Hepatocyte (in vitro differentiated cells): ENCODE measurements around the gene CD2. TPM values are rescaled to one million over a fixed set of nuclear protein-coding genes. Genes with fewer than 3 reads are reported as not detected.

Source experiments
- DNase-seq: peaks from one replicate; pipeline ENCODE4 v3.0.0-alpha.2; 2016; ENCODE audit warnings: low spot score
- H2AFZ ChIP-seq: fragments of 200-600 bp; sonication (generic); 2 replicates; pipeline ENCODE4 v1.6.0; 2016; ENCODE audit warnings: antibody characterized with exemption, mild to moderate bottlenecking
- H3K27ac ChIP-seq: fragments of 200-600 bp; sonication (generic); 2 replicates; pipeline ENCODE4 v1.5.1; 2016; ENCODE audit warnings: mild to moderate bottlenecking
- H3K27me3 ChIP-seq: fragments of 200-600 bp; sonication (generic); 2 replicates; pipeline ENCODE4 v1.6.1; 2016
- H3K36me3 ChIP-seq: fragments of 200-600 bp; sonication (generic); replicated peaks from 2 replicates; pipeline ENCODE4 v1.5.1; 2016; ENCODE audit warnings: low read depth; ENCODE audit not compliant: insufficient read depth
- H3K4me1 ChIP-seq: fragments of 200-600 bp; sonication (generic); 2 replicates; pipeline ENCODE4 v1.5.1; 2016; ENCODE audit warnings: mild to moderate bottlenecking, moderate library complexity; ENCODE audit not compliant: insufficient read depth
- H3K4me2 ChIP-seq: fragments of 200-600 bp; sonication (generic); 2 replicates; pipeline ENCODE4 v1.6.0; 2016
- H3K4me3 ChIP-seq: fragments of 200-600 bp; sonication (generic); 2 replicates; pipeline ENCODE4 v1.5.1; 2016; ENCODE audit warnings: mild to moderate bottlenecking
- H3K79me2 ChIP-seq: fragments of 200-600 bp; sonication (generic); 2 replicates; pipeline ENCODE4 v1.6.0; 2017; ENCODE audit warnings: mild to moderate bottlenecking
- H3K9me2 ChIP-seq: fragments of 200-600 bp; sonication (generic); replicated peaks from 2 replicates; pipeline ENCODE4 v1.6.0; 2017; ENCODE audit warnings: mild to moderate bottlenecking; ENCODE audit not compliant: insufficient read depth
- H3K9me3 ChIP-seq: fragments of 200-600 bp; sonication (generic); 2 replicates; pipeline ENCODE4 v1.5.1; 2016; ENCODE audit warnings: low read depth, mild to moderate bottlenecking
- H4K20me1 ChIP-seq: fragments of 200-600 bp; sonication (generic); 2 replicates; pipeline ENCODE4 v1.6.0; 2016; ENCODE audit warnings: mild to moderate bottlenecking; ENCODE audit not compliant: insufficient read depth, poor library complexity, severe bottlenecking
- EZH2 ChIP-seq: fragments of 200-600 bp; sonication (generic); IDR thresholded peaks from 2 replicates; pipeline ENCODE4 v1.6.1; 2016; ENCODE audit warnings: antibody characterized with exemption, mild to moderate bottlenecking, borderline replicate concordance
- EZH2phosphoT487 ChIP-seq: fragments of 200-600 bp; sonication (generic); IDR thresholded peaks from one replicate; pipeline ENCODE4 v1.6.1; 2018; ENCODE audit warnings: antibody characterized with exemption, mild to moderate bottlenecking, low read depth, moderate library complexity; ENCODE audit not compliant: unreplicated experiment, severe bottlenecking
- WGBS: methylation state at CpG from one replicate; pipeline ENCODE4 v1.1.6; 2016; ENCODE audit warnings: low lambda C conversion rate; ENCODE audit errors: missing lambda C conversion rate; 5-methylcytosine and 5-hydroxymethylcytosine counted together
- polyA plus RNA-seq: library from polyadenylated mRNA; unstranded; fragments of >200 nt; fragmentation: Nextera tagmentation; extraction: Ambion mirVana; gene quantifications from 2 replicates; pipeline ENCODE4 v1.2.1, GENCODE V29; 2016
- total RNA-seq: library from RNA; depleted of rRNA; stranded (reverse); fragments of >200 nt; gene quantifications from 2 replicates; pipeline ENCODE4 v1.2.3, GENCODE V29; 2014
- TF ChIP-seq, protein P1 (sequence below): fragments of 200-600 bp; sonication (generic); IDR thresholded peaks from 2 replicates; pipeline ENCODE4 v1.5.1; 2016; ENCODE audit warnings: antibody characterized with exemption, mild to moderate bottlenecking; ENCODE audit not compliant: poor library complexity

Gene CD2
- total and polyA plus RNA-seq, 2 experiments from 2014 or later: 0.08 to 0.13 TPM

DNA sequence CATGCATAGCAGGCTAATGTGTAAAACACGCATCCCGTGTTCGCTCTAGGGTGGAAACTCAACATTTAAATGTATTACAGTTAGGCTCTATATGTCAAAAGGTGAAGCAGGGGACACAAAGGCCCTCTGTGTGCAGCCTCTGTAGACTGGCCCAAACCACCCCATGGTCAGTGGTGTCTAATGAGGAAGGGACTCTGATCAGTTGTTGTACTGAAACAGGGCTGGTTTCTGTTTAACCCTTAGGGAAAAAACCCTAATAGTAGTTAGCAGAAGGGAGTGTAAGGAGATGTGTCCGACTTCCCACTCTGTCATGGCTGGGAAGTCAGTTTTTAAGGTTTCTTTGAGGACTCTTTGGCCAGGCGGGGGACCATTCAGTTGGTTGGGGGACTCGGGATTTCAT lies 21.5 kb upstream of the CD2 start:
- H3K27ac ChIP-seq: no peak overlapping the region
- no peaks in the 10 kb centered on the region for H3K36me3 ChIP-seq
- H3K79me2 ChIP-seq: no peaks in the 10 kb centered on the region
- no peak for DNase-seq
- no peak for TF ChIP-seq EZH2
- no peaks in the 10 kb centered on the region for H3K9me2 ChIP-seq
- no peak overlapping the region for H3K4me2 ChIP-seq
- H3K27me3 ChIP-seq: no peaks in the 10 kb centered on the region
- H3K4me3 ChIP-seq: no peak overlapping the region
- H3K4me1 ChIP-seq: no peaks in the 10 kb centered on the region
- H2AFZ ChIP-seq: no peak overlapping the region
- H3K9me3 ChIP-seq: no peaks in the 10 kb centered on the region
- no peaks in the 10 kb centered on the region for H4K20me1 ChIP-seq
- WGBS: 96% methylated on average over 6 of the region's 6 CpGs

DNA sequence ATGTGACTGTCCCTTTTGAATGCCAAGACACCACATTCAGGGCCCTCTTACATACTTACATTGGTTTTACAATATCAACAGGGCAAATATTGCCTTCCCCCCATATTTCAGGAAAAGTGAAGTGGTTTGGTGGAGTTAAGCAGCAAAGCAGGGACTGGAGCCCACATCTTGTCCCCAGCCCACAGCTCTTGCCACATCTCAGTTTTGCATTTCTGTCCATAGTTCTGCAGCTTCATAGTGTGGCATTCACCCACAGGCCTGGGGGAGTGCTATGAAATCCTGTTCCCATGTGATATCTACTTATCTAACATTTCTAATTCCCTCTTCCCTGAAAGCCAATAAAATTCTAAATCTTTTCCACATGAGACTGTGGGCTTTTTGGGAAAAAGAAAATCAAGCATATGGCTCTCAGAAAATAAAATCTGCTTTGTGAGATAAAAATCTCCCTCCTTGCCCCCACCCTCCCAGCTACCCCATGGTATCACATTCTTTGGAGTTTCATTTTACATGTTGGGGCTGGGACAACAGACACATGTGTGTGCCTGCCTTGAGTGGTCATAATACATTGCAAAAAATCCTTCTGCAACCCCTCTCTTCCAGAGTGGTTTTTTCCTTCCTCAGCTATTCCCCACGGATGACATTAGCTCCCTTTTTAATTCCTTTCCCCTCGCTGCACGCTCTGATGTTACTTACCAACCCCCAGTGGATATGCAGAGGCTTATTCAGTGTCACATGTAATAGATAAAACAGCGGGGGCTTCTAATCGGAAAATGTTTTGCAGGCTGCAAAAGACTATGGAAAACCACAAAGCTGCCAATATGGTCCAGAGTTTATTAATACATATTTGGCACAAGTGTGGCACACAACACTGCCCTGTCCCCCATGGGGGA lies 20.5 kb upstream of the CD2 start:
- H3K4me3 ChIP-seq: no peak overlapping the region
- WGBS: 64% methylated on average over 5 of the region's 5 CpGs
- no peaks in the 10 kb centered on the region for H3K36me3 ChIP-seq
- H4K20me1 ChIP-seq: no peaks in the 10 kb centered on the region
- H3K27me3 ChIP-seq: no peaks in the 10 kb centered on the region
- H2AFZ ChIP-seq: no peak overlapping the region
- no peak for DNase-seq
- H3K79me2 ChIP-seq: no peaks in the 10 kb centered on the region
- peak overlapping the region; percentile 23 for H3K4me2 ChIP-seq
- H3K9me2 ChIP-seq: no peaks in the 10 kb centered on the region
- no peaks in the 10 kb centered on the region for H3K9me3 ChIP-seq
- H3K27ac ChIP-seq: no peak overlapping the region
- H3K4me1 ChIP-seq: no peaks in the 10 kb centered on the region
- TF ChIP-seq EZH2phosphoT487 (no peak), EZH2 (no peak)
- TF ChIP-seq, protein P1, sequence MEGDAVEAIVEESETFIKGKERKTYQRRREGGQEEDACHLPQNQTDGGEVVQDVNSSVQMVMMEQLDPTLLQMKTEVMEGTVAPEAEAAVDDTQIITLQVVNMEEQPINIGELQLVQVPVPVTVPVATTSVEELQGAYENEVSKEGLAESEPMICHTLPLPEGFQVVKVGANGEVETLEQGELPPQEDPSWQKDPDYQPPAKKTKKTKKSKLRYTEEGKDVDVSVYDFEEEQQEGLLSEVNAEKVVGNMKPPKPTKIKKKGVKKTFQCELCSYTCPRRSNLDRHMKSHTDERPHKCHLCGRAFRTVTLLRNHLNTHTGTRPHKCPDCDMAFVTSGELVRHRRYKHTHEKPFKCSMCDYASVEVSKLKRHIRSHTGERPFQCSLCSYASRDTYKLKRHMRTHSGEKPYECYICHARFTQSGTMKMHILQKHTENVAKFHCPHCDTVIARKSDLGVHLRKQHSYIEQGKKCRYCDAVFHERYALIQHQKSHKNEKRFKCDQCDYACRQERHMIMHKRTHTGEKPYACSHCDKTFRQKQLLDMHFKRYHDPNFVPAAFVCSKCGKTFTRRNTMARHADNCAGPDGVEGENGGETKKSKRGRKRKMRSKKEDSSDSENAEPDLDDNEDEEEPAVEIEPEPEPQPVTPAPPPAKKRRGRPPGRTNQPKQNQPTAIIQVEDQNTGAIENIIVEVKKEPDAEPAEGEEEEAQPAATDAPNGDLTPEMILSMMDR: no peak

- 89% methylated on average over 8 of the region's 8 CpGs for WGBS
- Histone ChIP-seq H3K4me3 (no peak overlapping the region), H2AFZ (no peak overlapping the region), H3K9me3 (no peaks in the 10 kb centered on the region), H3K36me3 (no peaks in the 10 kb centered on the region), H3K9me2 (no peaks in the 10 kb centered on the region), H3K4me2 (no peak overlapping the region), H3K4me1 (no peaks in the 10 kb centered on the region), H3K27ac (no peak overlapping the region), H4K20me1 (no peaks in the 10 kb centered on the region), H3K79me2 (no peaks in the 10 kb centered on the region), H3K27me3 (no peaks in the 10 kb centered on the region)
- DNase-seq: no peak
- TF ChIP-seq, protein P1: no peak
- no peak for TF ChIP-seq EZH2
- TF ChIP-seq EZH2phosphoT487: no peak
These were observed 19.0 kb upstream of the CD2 start for GRCh38 chr1:116735246-116735645.

- 51% methylated on average over 8 of the region's 8 CpGs for WGBS
These were observed 17.0 kb upstream of the CD2 start for GRCh38 chr1:116737020-116737854.

More at GRCh38 chr1:116737020-116737854, 17.0 kb upstream of the CD2 start:
- H3K27me3 ChIP-seq: no peaks in the 10 kb centered on the region
- TF ChIP-seq, protein P1: peak; percentile 86
- no peak for TF ChIP-seq EZH2phosphoT487
- no peak for TF ChIP-seq EZH2
- H3K36me3 ChIP-seq: no peaks in the 10 kb centered on the region
- no peak overlapping the region for H3K4me3 ChIP-seq
- no peaks in the 10 kb centered on the region for H3K9me2 ChIP-seq
- H3K27ac ChIP-seq: no peak overlapping the region
- H4K20me1 ChIP-seq: no peaks in the 10 kb centered on the region
- H3K4me1 ChIP-seq: no peaks in the 10 kb centered on the region
- no peak overlapping the region for H2AFZ ChIP-seq
- no peak overlapping the region for H3K4me2 ChIP-seq
- H3K79me2 ChIP-seq: no peaks in the 10 kb centered on the region
- no peaks in the 10 kb centered on the region for H3K9me3 ChIP-seq
- peak; percentile 82 for DNase-seq
